ENCODE results near the gene SLTM. TPM values are rescaled to one million over a fixed set of nuclear protein-coding genes. Genes with fewer than 3 reads are reported as not detected.
A peak's percentile ranks its signal among the peaks of the same experiment; 100 is the strongest.
"Not testable (repeated sequence)": the region's sequence is repeated elsewhere in the genome, so short reads cannot be mapped to it uniquely, and the experiment has no call there.

The SLTM gene
- total RNA-seq, 8 experiments from 2014 or later = 57.9 to 133 (median 82.3) TPM

DNA sequence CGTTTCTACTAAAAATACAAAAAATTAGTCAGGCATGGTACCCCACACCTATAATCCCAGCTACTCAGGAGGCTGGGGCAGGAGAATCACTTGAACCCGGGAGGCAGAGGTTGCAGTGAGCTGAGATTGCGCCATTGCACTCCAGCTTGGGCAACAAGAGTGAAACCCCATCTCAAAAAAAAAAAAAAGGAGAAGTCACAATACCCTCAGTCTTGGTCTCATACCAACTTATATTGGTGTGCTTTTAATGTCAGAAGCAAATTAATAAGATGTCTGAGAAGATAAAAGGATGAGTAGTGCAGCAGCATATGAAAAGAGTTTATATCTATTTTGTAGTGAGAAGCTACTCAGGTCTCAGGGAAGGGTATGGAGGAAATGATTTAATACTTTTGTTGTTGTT is 49.6 kb downstream of the SLTM start:
- ATAC-seq (replicated peaks in 6 of 8); H3K27ac ChIP-seq; H3K4me3 ChIP-seq; in situ Hi-C loops (cut with MboI; ENCODE audit: low pct_unique_long_range_greater_than_20kb in 2 of 9, low sequenced_read_pairs in 9 of 9, unreplicated experiment in 9 of 9); H3K4me1 ChIP-seq (replicated peaks in 1 of 2): not testable (repeated sequence)
- WGBS, 10 experiments = 86 to 100% (median 100%) methylated on average over 1 to 2 of the region's 3 CpGs; no CpG with 5 or more reads in 5 of the 10 experiments

DNA sequence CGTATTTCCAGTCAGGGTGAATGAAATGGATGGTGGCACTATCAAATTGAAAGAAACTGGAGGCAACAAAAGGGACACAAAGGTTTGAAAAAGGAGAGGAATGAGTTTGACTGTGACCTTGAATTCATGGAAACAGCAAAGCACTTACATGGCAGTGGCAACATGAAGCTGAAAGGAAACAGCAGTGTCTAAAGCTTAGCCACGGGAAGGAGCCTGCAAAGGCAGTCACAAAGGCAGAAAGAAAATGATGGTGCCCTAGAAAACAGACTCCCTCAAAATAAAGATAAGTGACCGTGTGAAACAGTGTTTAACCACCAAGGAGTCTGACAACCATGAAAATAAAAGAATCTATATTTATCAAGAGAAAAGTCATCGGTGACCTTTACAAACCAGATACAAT is 51.2 kb downstream of the SLTM start:
- in situ Hi-C loops (cut with MboI; ENCODE audit: low pct_unique_long_range_greater_than_20kb in 2 of 9, low sequenced_read_pairs in 9 of 9, unreplicated experiment in 9 of 9) = no loop called here
- peak in 1 of 8 experiments; percentile 49 for ATAC-seq (replicated peaks in 6 of 8)
- H3K4me3 ChIP-seq = no peak overlapping the region
- 75 to 100% (median 83%) methylated on average over 1 to 4 of the region's 4 CpGs for WGBS, 10 experiments
- no peaks in the 10 kb centered on the region for H3K4me1 ChIP-seq (replicated peaks in 1 of 2)
- no peak overlapping the region for H3K27ac ChIP-seq

- in situ Hi-C loops (cut with MboI; ENCODE audit: low pct_unique_long_range_greater_than_20kb in 2 of 9, low sequenced_read_pairs in 9 of 9, unreplicated experiment in 9 of 9) = no loop called here
- 29 to 100% (median 100%) methylated on average over 1 of the region's 3 CpGs; no CpG with 5 or more reads in 5 of the 10 experiments for WGBS, 10 experiments
- H3K4me1 ChIP-seq (replicated peaks in 1 of 2) = no peaks in the 10 kb centered on the region
- H3K27ac ChIP-seq = no peak overlapping the region
- ATAC-seq (replicated peaks in 6 of 8) = no peak
- H3K4me3 ChIP-seq = no peak overlapping the region
Measured at GRCh38 chr15:58880320-58880719, 53.2 kb downstream of the SLTM start.

DNA sequence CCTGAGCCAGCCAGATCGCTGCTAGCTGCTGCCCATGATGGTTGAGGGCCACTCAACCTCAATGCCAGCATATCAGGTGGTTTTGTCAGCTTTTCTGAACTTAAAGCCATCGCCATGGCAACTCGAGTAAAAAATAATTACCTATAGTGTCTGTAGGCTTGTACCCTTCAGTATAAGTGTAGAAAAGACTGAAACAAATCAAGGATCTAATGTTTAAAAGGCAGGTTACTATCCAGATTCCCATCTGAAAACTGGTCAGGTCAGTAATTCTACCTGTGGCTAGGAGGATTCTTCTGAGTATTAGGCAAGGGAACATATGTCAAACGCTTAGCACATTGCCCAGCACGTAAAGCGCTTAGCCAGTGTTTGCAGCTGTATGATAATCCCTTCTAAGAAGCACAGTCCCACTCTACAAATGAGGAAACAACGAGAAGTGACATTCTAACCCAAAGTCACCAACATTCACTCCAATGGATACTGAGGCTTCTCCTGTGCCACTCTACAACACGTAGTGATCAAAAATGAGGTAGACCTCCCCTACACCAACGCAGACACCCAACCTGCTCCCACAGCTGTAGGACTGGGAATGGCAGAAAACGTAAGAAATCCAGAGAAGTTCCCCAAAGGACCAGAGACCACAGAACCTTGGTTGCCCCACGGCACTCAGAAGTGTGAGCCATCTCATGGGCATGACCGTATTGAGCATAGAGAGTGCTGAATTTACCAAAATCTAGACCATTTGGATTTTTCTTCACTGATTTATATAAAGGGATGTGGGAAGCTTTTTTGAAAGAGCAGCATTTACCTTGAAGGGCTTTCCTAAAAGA is 55.3 kb downstream of the SLTM start:
- in situ Hi-C loops (cut with MboI; ENCODE audit: low pct_unique_long_range_greater_than_20kb in 2 of 9, low sequenced_read_pairs in 9 of 9, unreplicated experiment in 9 of 9) = no loop called here
- Histone ChIP-seq H3K27ac (no peak overlapping the region), H3K4me1 (replicated peaks in 1 of 2) (no peaks in the 10 kb centered on the region), H3K4me3 (no peak overlapping the region)
- ATAC-seq (replicated peaks in 6 of 8) = peak in 1 of 8 experiments; percentile 2
- 90 to 100% (median 98%) methylated on average over 2 to 9 of the region's 12 CpGs for WGBS, 10 experiments

- ATAC-seq (replicated peaks in 6 of 8) = no peak
- in situ Hi-C loops (cut with MboI; ENCODE audit: low pct_unique_long_range_greater_than_20kb in 2 of 9, low sequenced_read_pairs in 9 of 9, unreplicated experiment in 9 of 9) = no loop called here
- Histone ChIP-seq H3K4me1 (replicated peaks in 1 of 2) (no peaks in the 10 kb centered on the region), H3K4me3 (no peak overlapping the region), H3K27ac (no peak overlapping the region)
- WGBS, 10 experiments = 80 to 100% (median 98%) methylated on average over 1 to 6 of the region's 7 CpGs
Measured at GRCh38 chr15:58876306-58877106, 57.0 kb downstream of the SLTM start.

DNA sequence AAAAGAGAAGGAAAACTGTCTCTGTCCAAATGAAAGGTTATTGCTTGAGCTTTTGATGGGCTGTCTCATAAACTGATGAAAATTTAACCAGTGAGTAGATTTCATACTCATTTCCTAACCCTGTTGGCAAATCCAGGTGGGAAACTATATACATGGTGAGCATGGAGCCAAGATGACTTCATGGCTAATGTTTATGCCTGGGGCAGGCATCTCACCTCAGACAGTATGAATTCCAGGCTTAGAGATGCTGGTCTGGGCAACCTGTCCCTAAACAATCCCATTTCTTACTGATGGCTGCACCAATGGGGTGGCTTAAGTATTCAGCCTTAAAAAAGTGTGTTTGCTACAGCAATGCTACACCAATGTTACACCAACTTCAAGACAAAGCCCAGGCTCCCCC is 58.1 kb downstream of the SLTM start:
- in situ Hi-C loops (cut with MboI; ENCODE audit: low pct_unique_long_range_greater_than_20kb in 2 of 9, low sequenced_read_pairs in 9 of 9, unreplicated experiment in 9 of 9) = no loop called here
- Histone ChIP-seq H3K4me1 (replicated peaks in 1 of 2) (no peaks in the 10 kb centered on the region), H3K27ac (no peak overlapping the region), H3K4me3 (no peak overlapping the region)
- ATAC-seq (replicated peaks in 6 of 8) = no peak

DNA sequence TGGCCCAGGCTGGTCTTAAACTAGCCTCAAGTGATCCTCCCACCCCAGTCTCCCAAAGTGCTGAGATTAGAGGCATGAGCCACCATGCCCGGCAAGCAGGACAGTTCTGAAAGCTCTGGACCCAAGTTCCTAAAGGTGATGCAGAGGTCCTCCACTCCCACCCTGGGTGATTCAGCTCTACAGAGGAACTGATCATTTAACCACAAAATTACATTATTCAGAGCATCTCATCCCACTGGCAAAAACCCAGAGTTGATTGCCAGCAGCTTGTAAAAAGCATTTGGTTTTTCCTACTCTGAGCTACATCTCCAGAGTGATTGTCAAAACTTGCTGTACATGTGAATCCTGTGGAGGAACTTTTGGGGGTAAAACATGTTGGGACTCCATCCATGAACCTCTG is 60.2 kb downstream of the SLTM start:
- H3K4me3 ChIP-seq = no peak overlapping the region
- 0 to 100% (median 17%) methylated on average over 1 of the region's 1 CpG; no CpG with 5 or more reads in 7 of the 10 experiments for WGBS, 10 experiments
- no peaks in the 10 kb centered on the region for H3K4me1 ChIP-seq (replicated peaks in 1 of 2)
- in situ Hi-C loops (cut with MboI; ENCODE audit: low pct_unique_long_range_greater_than_20kb in 2 of 9, low sequenced_read_pairs in 9 of 9, unreplicated experiment in 9 of 9) = loop anchor here in 1 of 9 experiments (25.0 kb wide), 1 partner anchor 636 kb away; no protein-coding TSS in a partner anchor
- peak in 3 of 8 experiments; percentile 29 to 85 (median 82) for ATAC-seq (replicated peaks in 6 of 8)
- no peak overlapping the region for H3K27ac ChIP-seq

GRCh38 chr15:58870451-58870850 is 63.0 kb downstream of the SLTM start:
- no peak for ATAC-seq (replicated peaks in 6 of 8)
- 44 to 100% (median 83%) methylated on average over 1 to 4 of the region's 4 CpGs; no CpG with 5 or more reads in 1 of the 10 experiments for WGBS, 10 experiments
- H3K27ac ChIP-seq = no peak overlapping the region

GRCh38 chr15:58867926-58868325 is 65.6 kb downstream of the SLTM start:
- in situ Hi-C loops (cut with MboI; ENCODE audit: low pct_unique_long_range_greater_than_20kb in 2 of 9, low sequenced_read_pairs in 9 of 9, unreplicated experiment in 9 of 9) = loop anchor here in 1 of 9 experiments (25.0 kb wide), 1 partner anchor 631 kb away; no protein-coding TSS in a partner anchor
- no peak overlapping the region for H3K27ac ChIP-seq
- 90 to 100% (median 96%) methylated on average over 3 to 4 of the region's 4 CpGs; no CpG with 5 or more reads in 4 of the 10 experiments for WGBS, 10 experiments
- no peaks in the 10 kb centered on the region for H3K4me1 ChIP-seq (replicated peaks in 1 of 2)
- no peak overlapping the region for H3K4me3 ChIP-seq
- no peak for ATAC-seq (replicated peaks in 6 of 8)

More at GRCh38 chr15:58870451-58870850, 63.0 kb downstream of the SLTM start:
- Histone ChIP-seq H3K4me3 (no peak overlapping the region), H3K4me1 (replicated peaks in 1 of 2) (no peaks in the 10 kb centered on the region)
- in situ Hi-C loops (cut with MboI; ENCODE audit: low pct_unique_long_range_greater_than_20kb in 2 of 9, low sequenced_read_pairs in 9 of 9, unreplicated experiment in 9 of 9) = loop anchor here in 1 of 9 experiments (25.0 kb wide), 1 partner anchor 633 kb away; no protein-coding TSS in a partner anchor

- WGBS, 10 experiments = 57 to 81% methylated on average over 3 to 4 of the region's 15 CpGs; no CpG with 5 or more reads in 8 of the 10 experiments
- ATAC-seq (replicated peaks in 6 of 8) = peak in 5 of 8 experiments; percentile 9 to 43 (median 10)
- Histone ChIP-seq H3K4me1 (replicated peaks in 1 of 2) (no peaks in the 10 kb centered on the region), H3K4me3 (no peak overlapping the region), H3K27ac (no peak overlapping the region)
- in situ Hi-C loops (cut with MboI; ENCODE audit: low pct_unique_long_range_greater_than_20kb in 2 of 9, low sequenced_read_pairs in 9 of 9, unreplicated experiment in 9 of 9) = loop anchor here in 1 of 9 experiments (25.0 kb wide), 1 partner anchor 628 kb away; no protein-coding TSS in a partner anchor
Measured at GRCh38 chr15:58865425-58865880, 68.0 kb downstream of the SLTM start.

DNA sequence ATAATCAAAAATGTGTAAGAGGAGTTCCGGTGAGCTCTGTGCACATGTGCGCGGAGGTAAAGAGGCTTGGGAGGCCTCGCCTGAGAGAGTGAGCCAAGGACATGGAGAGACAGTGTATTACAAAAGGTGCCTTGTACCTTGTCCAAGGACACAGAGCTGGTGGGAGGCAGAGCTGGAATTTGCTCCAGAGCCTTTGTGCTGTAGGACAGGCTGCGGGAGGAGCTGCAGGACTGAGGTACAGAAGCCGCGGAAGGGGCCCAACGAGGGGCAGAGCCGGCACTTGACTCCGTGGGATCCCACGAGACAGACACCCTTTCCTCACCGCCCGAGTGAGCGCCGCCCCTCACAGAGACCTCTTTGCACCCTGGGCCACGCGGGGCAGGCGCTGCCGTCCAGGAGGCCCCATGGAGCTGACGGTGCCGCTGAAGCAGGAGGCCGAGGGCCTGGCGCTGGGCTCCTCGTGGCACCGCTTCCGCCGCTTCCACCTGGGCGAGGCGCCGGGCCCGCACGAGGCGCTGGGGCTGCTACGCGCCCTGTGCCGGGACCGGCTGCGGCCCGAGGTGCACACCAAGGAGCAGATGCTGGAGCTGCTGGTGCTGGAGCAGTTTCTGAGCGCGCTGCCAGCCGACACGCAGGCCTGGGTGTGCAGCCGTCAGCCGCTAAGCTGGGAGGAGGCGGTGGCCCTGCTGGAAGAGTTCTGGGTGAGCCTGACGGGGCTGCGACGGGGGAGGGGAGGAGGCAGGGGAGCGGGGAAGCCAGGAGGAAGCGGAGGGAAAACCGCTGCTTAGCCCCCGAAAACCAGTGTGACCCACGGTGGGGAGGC is 68.7 kb downstream of the SLTM start:
- H3K4me3 ChIP-seq = no peak overlapping the region
- H3K27ac ChIP-seq = no peak overlapping the region
- no peaks in the 10 kb centered on the region for H3K4me1 ChIP-seq (replicated peaks in 1 of 2)
- in situ Hi-C loops (cut with MboI; ENCODE audit: low pct_unique_long_range_greater_than_20kb in 2 of 9, low sequenced_read_pairs in 9 of 9, unreplicated experiment in 9 of 9) = loop anchor here in 1 of 9 experiments (25.0 kb wide), 1 partner anchor 628 kb away; no protein-coding TSS in a partner anchor
- peak; percentile 12 to 71 (median 35) for ATAC-seq (replicated peaks in 6 of 8)
- 34 to 100% (median 87%) methylated on average over 1 to 16 of the region's 54 CpGs; no CpG with 5 or more reads in 4 of the 10 experiments for WGBS, 10 experiments

- H3K4me3 ChIP-seq = no peak overlapping the region
- no peak overlapping the region for H3K27ac ChIP-seq
- no peak for ATAC-seq (replicated peaks in 6 of 8)
- no peaks in the 10 kb centered on the region for H3K4me1 ChIP-seq (replicated peaks in 1 of 2)
- WGBS, 10 experiments = 65 to 100% (median 89%) methylated on average over 1 to 2 of the region's 2 CpGs; no CpG with 5 or more reads in 1 of the 10 experiments
- in situ Hi-C loops (cut with MboI; ENCODE audit: low pct_unique_long_range_greater_than_20kb in 2 of 9, low sequenced_read_pairs in 9 of 9, unreplicated experiment in 9 of 9) = loop anchor here in 1 of 9 experiments (25.0 kb wide), 1 partner anchor 625 kb away; no protein-coding TSS in a partner anchor
Measured at GRCh38 chr15:58862326-58862725, 71.2 kb downstream of the SLTM start.
